Astrocyte of the hippocampus (primary cell): ENCODE results near the gene PINK1.
"Not testable (repeated sequence)": the region's sequence is repeated elsewhere in the genome, so short reads cannot be mapped to it uniquely, and the experiment has no call there.

Experiments used
- DNase-seq: peaks from one replicate; pipeline ENCODE4 v3.0.0; 2011; ENCODE audit warnings: low read depth, low spot score

PINK1 gene

DNA sequence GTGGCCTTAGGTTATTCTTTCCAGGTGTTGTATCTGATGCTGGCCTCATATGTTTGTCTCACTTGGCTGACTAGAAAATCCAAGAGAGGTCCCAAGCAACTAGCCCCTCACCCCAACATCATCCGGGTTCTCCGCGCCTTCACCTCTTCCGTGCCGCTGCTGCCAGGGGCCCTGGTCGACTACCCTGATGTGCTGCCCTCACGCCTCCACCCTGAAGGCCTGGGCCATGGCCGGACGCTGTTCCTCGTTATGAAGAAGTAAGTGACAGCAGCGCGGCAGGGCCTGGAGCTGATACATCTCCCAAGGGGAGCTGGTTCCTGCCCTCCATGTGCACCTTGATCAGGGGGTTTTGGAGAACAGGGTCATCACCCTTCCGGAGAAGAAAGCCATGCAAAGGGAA is 11.2 kb downstream of the PINK1 start:
- no peak for DNase-seq

DNA sequence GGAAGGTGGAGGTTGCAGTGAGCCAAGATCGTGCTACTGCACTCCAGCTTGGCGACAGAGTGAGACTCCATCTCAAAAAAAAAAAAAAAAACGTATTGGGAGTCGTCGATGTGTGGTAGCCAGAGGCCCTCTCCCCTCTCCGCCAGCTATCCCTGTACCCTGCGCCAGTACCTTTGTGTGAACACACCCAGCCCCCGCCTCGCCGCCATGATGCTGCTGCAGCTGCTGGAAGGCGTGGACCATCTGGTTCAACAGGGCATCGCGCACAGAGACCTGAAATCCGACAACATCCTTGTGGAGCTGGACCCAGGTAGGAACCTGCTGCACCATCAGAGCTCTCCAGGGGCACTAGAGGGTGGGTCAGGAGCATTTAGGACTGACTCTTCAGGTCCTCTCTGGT is 12.2 kb downstream of the PINK1 start:
- no peak for DNase-seq

DNA sequence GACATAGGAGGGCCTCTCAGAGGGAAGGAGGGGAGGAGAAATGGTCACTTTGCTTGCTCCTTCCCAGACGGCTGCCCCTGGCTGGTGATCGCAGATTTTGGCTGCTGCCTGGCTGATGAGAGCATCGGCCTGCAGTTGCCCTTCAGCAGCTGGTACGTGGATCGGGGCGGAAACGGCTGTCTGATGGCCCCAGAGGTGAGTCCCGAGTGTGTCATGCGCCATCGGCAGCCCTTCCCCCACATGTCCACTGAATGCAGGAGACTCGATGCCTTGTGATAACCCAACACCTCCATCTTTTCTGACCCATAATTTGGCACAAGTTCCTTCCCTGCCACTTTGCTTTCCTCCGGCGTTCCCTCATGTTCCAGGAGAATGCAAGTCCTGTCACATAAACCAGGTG is 15.2 kb downstream of the PINK1 start:
- no peak for DNase-seq

DNA sequence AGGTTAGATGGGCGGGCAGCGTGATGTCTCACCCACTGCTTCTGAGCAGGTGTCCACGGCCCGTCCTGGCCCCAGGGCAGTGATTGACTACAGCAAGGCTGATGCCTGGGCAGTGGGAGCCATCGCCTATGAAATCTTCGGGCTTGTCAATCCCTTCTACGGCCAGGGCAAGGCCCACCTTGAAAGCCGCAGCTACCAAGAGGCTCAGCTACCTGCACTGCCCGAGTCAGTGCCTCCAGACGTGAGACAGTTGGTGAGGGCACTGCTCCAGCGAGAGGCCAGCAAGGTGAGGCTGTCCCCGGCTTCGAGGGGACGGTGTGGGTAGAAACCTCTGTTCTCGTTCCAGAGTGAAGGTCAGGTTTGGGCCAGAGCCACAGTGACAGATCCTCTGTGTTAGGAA is 15.7 kb downstream of the PINK1 start:
- DNase-seq = no peak

DNA sequence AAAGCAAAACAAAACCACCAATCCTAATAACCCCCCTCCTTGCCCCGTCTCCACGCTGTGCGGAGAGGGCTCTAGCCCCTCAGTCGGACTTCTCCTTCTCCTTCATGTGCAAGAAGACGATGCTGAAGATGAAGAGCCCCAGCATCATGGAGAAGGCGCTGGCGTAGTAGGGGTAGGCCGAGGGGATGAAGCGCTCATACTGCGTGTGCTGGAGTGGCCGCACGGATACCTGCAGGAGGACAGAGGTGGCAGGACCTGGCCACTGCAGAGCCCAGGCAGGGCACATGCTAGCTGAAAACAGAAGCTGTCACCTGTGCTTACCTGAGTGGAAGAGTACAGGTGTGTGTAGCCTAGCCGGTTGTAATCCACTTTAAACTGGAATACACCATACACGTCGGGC is 19.0 kb downstream of the PINK1 start:
- DNase-seq = no peak

DNA sequence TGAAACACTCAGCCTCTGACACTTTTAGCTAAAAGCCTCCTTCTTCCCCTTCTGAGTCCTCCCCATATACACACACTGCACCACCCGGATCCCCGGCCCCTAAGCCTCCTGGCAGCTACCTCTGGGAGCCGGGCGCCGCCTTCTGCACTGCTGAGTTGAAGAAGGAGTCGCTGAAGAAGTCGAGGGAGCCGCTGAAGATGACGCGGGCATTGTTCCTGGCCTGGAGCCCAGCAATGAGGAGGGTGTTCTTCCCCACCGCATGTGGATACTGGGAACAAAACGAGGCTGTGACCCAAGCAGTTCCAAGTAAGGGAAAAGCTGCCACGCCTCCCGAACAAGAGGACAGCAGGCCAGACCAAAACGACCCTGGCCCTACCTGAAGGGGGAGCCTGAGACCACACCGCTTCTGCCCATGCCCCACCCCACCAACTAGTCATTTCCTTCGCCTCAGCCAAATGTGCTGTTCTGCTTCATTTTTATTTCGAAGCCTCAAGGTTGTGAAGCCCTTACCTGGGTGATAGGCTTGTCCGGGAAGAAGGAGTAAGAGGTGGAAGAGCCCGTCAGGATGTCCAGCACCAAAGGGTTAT is 20.9 kb downstream of the PINK1 start:
- peak; percentile 31 for DNase-seq

DNA sequence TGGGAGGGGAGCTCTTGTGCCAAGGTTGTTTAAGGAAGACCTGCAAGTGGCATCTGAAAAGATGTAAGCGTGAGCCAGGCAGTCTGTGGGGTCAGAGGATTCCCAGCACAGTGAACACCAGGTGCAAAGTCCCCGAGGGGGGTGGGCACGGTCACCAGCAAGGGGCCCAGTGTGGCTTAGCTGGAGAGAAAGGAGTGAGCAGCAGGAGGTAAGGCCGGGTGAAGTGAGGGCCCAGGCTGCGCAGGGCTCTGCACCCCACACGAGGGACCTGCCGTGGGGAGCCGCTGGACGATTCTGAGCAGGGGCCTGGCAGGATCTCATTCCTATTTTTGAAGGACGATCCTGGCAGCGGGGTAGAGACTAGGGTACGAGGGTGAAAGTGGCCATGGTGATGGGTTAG is 23.8 kb downstream of the PINK1 start:
- no peak for DNase-seq

DNA sequence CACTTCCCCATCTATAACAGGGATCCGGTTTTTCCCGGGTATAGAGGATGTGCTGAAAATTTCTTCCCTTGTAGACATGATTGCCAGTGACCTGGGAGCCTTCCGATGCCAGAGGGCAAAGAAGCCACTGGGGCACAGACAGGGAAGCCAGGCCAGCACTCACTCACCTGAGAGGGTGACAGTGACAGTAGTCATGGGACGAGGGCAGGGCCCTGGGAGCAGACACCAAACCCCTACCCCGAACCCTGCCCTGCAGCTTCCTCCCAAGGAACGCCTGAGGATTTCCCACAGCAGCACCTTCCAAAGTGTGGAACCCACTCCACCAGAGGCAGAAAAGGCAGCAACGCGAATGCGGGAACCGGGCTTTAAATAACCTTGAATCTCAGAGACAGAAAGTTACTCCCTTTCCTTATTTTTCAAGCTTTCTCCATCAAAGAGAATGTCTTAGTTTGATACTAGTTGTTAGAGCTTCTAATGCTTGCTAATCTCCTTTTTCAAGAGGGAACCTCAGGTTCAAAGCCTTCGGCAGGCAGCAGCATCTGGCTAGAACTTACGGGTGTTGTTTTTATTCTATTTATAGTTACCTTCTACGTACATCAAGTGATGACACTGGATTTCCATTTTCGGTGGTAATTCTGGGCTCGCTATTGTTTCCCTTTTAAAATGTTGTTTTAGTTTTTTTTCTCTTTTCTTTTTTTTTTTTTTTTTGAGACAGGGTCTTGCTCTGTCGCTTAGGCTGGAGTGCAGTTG is 25.1 kb downstream of the PINK1 start:
- DNase-seq = no peak

DNA sequence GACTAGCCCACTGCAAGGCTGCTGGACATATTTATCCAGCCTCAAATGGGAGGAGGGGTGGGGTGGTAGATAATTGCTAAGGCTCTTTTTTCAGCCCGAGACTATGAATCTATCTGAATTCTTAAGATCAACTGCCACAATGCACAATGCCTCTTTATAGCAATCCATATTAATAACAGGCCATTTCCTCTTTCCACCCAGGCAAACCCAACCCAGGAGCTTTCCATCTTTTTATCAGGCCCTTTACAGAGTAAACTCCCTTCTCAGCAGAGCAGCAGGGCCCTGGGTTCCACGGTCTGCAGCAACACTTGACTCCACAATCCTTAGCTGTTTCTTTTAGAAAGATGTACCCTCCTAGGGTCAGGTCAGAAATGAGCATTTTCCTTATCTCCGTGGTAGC is 27.1 kb downstream of the PINK1 start:
- no peak for DNase-seq

DNA sequence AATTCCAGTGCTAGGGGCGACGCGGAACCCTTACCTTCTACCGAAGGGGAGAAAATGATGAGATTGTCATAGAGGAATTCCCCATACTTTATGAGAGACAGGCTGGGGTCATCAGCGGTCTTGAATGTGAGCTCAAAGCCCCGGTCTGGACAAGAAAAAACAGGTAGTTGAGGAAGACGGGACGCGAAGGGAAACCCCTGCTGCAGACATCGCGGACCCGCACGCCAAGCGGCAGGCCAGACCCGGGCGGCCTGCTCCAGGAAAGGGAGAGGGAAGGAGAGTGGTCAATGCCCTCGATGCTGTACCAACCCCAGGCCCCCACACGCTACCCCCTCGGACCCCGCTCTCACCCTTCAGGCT is 27.6 kb downstream of the PINK1 start:
- DNase-seq = no peak

DNA sequence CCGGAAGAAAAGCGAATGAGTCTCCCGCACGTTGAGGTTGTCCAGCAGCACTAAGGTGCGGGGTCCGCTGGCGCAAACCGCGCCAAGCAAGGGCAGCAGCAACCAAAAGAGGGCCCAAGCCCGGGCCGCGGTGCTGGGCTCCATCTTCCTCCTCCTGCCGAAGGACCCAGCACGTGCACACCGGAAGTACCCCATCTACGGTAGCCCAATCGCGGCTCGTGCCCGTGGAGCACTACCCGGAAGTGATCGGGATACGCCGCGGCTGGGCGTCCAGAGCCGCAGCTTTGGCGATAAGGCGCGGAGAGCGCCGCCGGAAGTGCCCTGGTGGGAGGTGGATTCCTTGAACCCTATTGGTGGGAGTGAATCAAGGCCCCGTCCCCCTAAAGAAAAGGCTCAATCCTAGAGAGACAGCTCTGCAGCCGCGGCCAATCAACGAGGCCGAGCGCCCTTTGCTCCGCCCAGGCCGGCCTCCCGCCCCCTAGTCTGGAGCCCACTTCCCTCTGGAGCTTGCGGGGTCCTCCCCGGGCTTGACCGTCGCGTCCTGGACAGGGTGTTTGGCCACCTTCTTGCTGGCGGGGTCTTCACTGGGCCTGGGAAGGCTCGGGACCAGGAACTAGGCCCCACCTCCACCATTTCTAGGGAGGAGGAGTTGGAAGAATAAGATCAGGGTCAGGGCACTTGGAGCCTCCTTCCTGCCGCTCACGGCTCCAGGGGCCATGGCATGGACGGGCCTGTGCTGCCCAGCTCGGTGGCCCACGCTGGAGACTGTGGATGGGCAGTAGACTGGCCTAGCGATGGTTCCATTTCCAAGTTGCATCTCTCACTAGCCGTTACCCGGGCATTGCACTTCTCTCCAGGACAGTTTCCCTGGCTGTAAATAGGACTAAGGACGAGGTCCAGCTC is 28.2 kb downstream of the PINK1 start, which contains the start of gene DDOST:
TSS of gene DDOST (minus strand) at position 163 of the 903 bp plus-strand sequence. CDS start at position 144, 19 bp downstream.
- peak; percentile 99 for DNase-seq

DNA sequence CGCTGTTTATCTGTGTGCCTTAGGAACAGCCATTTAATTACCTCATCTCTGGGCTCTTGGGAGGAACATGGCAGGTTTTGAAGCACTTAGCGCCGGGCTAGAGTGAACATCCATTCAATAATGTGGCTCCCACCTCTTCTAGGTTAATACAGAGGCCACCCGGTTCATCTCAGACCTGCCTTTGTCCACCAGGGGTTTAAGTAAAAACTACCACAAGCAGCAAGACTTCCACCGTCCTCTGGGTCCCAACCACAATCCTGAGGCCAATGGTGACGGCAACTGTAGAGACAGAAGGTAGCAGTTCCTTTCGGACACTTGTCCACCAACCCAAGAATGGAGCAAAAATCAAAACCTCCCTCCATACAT is 28.8 kb downstream of the PINK1 start:
- DNase-seq = no peak

DNA sequence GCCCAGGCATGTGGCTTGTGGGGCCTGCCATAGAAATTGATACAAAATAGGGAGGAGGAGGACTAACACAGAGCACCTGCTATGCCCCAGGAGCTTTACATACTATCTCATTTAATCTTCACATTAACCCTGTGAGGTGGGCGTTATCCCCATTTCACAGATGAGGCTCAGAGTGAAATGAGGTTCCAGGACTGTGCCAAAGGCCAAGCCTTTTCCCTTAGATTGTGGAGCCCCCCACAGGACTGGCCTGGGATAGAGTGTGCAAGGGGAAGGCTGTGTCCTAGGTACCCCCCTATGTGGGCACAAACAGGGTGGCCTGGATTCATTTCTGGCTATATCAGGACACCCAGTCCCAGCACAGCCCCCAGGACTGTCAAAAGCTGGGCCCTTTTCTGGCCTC is 30.1 kb downstream of the PINK1 start:
- DNase-seq = no peak

DNA sequence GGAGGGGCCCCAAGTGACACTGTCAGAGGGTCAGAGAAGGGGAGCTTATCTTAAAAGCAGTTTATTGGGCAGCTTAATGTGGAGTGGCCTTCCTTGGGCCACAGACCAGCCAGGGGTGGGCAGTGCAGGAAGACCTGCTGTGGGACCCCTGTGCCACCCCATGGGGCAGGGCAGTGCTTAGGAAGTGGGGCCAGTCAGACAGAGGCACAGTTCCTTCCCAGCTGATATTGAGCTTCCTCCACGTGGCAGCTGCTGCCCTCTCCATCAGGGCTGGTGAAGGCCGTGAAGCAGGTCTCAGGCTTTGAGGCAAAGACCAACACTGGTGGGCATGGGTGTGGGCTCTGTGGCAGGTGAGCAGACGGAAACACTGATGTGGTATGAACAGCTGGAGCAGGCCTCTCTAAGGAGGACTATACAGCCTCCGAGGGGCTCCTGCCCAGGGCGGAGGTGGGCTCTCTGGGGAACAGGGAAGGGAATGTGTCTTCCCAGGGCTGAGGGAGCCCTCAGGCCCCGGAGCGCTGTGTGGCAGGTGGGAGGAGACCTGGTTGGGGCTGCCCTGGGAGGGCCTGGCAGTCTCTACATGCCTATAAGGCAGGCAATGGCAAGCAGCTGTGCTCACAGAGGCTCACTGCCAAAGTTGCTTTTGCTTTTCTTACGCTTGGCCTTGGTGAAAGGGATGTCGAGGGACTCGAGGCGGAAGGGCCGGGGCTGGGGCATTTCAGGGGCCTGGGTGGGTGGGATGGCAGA is 30.9 kb downstream of the PINK1 start:
- DNase-seq = no peak

DNA sequence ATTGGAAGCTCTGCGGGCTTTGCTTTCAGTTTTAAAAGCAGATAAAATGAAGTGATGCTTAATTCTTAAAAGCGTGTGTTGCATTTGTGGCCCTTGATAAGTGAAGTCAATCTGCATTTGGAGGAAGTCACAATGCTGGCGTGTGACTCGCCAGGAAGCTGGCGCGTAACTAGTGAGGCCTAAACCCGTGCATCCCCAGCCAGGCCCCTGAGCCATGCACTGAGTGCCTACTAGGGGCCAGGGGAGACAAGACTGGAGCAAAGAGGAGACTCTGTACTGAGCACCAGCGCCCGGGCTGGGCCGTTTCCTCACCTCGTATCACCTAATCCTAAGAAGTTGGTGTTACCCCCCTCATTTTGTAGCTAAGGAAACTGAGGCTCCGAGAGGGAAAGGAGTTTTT is 32.5 kb downstream of the PINK1 start:
- DNase-seq = no peak

DNA sequence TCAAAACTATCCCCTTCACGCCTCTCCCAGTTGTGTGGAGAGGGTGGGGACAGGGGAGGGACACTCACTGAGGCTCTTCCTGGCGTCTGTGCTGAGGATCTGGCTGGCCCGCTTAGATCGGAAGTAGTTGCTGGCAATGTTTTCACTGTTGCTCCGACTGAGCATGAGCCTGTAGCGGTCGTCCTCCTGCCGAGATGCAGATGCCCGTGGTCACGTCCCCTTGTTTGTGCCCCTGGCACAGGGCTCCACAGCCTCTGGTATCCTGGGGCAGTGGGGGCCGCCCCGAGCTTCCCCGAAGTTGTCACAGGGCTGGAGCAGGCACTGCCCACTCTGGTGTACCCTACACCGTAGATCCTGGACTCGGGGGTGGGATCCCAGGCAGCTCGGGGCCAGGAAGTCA is 32.9 kb downstream of the PINK1 start:
- no peak for DNase-seq

DNA sequence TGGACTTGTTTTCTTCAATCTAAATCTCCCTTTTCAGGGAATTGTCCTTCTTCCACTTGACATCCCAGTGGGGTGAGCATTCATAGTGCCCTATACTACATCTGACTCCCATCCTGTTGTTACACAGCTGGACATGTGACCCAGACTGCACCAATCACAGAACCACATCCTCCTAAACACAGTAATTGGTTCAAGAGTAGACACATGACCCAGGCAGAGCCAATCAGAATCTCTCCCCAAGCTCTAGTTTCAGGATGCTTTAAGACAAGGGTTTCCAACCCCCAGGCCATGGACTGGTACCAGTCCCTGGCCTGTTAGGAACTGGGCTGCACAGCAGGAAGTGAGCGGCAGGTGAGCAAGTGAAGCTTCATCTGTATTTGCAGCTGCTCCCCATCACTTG is 33.5 kb downstream of the PINK1 start:
- no peak for DNase-seq

DNA sequence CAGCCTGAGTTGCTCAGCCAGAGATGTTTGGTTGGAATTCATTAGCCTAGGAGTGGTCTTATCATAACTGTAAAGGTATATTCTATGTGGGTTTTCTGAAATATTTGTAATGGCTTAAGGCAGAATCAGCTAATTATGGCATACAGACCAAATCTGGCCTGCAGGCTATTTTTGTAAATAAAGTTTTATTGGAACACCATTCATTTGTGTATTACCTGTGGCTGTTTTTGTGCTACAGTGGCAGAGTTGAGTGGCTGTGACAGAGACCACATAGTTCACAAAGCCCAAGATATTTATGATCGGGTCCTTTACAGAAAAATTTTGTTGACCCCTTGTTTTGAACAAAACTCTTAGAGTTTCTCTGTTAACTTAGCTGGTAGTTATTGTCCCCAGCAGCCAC is 35.3 kb downstream of the PINK1 start:
- no peak for DNase-seq

DNA sequence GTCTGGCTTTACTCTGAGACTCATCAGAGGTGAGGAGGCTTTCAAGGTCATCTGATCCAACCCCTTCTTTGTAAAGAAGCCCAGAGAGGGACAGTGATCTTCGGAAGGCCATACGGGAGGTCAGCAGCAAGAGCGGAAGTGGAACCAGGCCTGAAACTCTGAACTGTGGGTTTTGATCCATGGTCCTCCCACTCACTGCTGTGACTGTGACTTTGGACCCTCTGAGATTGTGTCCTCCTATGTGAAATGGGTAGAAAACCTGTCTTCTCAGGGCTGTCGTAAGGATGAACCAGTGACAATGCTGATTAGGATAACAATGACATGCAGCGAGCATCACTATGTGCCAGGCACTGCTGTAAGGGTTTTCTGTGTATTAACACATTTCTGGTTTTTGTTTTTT is 37.7 kb downstream of the PINK1 start:
- DNase-seq = no peak

DNA sequence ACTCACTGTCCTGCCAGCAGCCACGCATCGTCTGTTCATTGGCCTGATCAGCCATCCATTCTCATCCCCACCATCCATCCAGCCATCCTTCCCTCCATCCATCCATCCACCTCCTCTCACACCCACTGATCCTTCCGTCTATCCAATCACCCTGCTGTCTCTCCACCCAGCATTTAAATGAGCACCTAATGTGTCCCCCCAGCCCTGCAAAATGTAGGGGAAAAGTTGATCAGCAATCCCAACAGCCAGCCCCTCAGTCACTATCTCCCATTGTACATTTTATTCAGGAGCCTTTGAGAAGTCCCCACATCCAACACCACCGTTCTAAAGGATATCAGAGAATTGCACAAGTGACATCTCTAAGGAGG is 39.0 kb downstream of the PINK1 start:
- DNase-seq = no peak

DNA sequence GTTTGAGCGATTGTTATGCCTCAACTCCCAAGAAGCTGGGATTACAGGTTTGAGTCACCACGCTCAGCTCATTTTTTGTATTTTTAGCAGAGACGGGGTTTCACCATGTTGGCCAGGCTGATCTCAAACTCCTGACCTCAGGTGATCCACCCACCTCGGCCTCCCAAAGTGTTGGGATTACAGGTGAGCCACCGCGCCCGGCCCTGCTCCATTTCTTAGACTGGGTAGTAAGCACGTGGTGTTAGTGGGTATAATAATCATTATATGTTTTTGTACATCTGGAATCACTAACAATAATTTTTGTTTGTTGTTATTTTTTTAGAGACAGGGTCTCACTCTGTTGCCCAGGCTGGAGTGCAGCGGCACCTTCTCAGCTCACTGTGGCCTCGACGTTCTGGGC is 40.4 kb downstream of the PINK1 start:
- DNase-seq = not testable (repeated sequence)

DNA sequence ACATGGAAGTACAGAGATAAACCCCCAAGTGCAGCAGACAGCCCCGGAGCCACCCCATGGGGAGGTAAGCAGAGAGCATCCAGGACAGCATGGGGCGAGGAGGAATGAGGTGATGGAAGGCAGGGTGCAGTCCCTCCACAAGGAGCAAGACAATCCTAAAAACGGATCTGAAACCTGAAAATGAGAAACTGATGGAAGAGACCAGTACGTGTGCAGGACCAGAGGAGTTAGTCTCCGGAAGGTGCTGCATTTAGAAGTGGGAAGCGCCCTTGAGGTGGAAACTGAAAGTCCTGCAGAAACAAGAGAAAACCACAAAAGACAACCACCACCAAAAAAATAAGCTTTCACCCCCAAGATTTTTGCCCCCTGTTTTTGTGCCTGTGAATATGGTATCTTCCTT is 45.3 kb downstream of the PINK1 start:
- no peak for DNase-seq
